A549 (cell line): ENCODE measurements around the gene ALCAM. TPM values are rescaled to one million over a fixed set of nuclear protein-coding genes. Genes with fewer than 3 reads are reported as not detected.

ENCODE experiments used
- ATAC-seq, 2 experiments: fragments of 200-7000 bp in 1 of 2; fragments of >200 bp in 1 of 2; cut with Nextera tagmentation in 1 of 2; cut with Tn5 transposase in 1 of 2; 3 replicates each; pipeline versions ENCODE4 v1.8.0 to v1.9.1; 2018 to 2020; ENCODE audit warnings: mild to moderate bottlenecking in 1 of 2, moderate library complexity in 1 of 2
- CTCF ChIA-PET: fragments of 300-600 bp; sonication (Branson Sonifier 250); formaldehyde crosslinking; extraction: SDS; loops from one replicate; lab custom pipeline; 2021; ENCODE audit warnings: antibody characterized with exemption, inconsistent platforms; lab: Yijun Ruan, JAX
- POLR2A ChIA-PET: fragments of 350-600 bp; formaldehyde crosslinking; extraction: SDS; loops from one replicate; lab custom pipeline; 2021; ENCODE audit warnings: antibody characterized with exemption, inconsistent platforms; lab: Yijun Ruan, JAX
- DNase-seq, 2 experiments: peaks; one replicate each; pipeline versions ENCODE4 v3.0.0 to v3.0.0-alpha.2; 2011 to 2016; ENCODE audit warnings: low read depth in 1 of 2, low spot score in 1 of 2
- FAIRE-seq: peaks from 2 replicates; lab custom pipeline; 2011; peaks lifted over from hg19 to GRCh38; lab: Jason Lieb, UNC
- H3K27ac ChIP-seq, 2 experiments: fragments of >200 bp; sonication (Bioruptor Twin); formaldehyde crosslinking; 3 replicates each; pipeline ENCODE4 v1.5.1; 2016 to 2017
- H3K4me1 ChIP-seq: fragments of >200 bp; sonication (Bioruptor Twin); formaldehyde crosslinking; 3 replicates; pipeline ENCODE4 v1.6.1; 2016
- H3K4me2 ChIP-seq: fragments of >200 bp; sonication (Bioruptor Twin); formaldehyde crosslinking; 3 replicates; pipeline ENCODE4 v1.6.1; 2016
- H3K4me3 ChIP-seq: fragments of >200 bp; sonication (Bioruptor Twin); formaldehyde crosslinking; 3 replicates; pipeline ENCODE4 v1.5.1; 2016
- H3K9me3 ChIP-seq: fragments of >200 bp; sonication (Bioruptor Twin); formaldehyde crosslinking; 3 replicates; pipeline ENCODE4 v1.6.1; 2016
- BCL3 ChIP-seq: fragments of >200 bp; sonication (Bioruptor Twin); formaldehyde crosslinking; IDR thresholded peaks from 3 replicates; pipeline ENCODE4 v1.6.1; 2016
- CBX8 ChIP-seq: fragments of 200-600 bp; sonication (generic); IDR thresholded peaks from 2 replicates; pipeline ENCODE4 v1.6.1; 2016
- CEBPB ChIP-seq, 2 experiments: fragments of >200 bp in 1 of 2; sonication (Bioruptor Twin) in 1 of 2; formaldehyde crosslinking in 1 of 2; IDR thresholded peaks; 2 replicates each; pipeline ENCODE4 v1.6.1; 2012 to 2016
- CHD2 ChIP-seq: fragments of 150-350 bp; IDR thresholded peaks from 2 replicates; pipeline ENCODE4 v1.6.1; 2014; ENCODE audit warnings: low read length; ENCODE audit not compliant: partially characterized antibody
- CHD4 ChIP-seq: fragments of 200-600 bp; sonication (generic); IDR thresholded peaks from 2 replicates; pipeline ENCODE4 v1.6.1; 2016; ENCODE audit warnings: antibody characterized with exemption, mild to moderate bottlenecking, borderline replicate concordance
- ESRRA ChIP-seq: fragments of 150-350 bp; IDR thresholded peaks from 2 replicates; pipeline ENCODE4 v1.6.1; 2014; ENCODE audit warnings: mild to moderate bottlenecking, low read length, borderline replicate concordance
- FOSL2 ChIP-seq, 2 experiments: fragments of 450-650 bp in 1 of 2; fragments of >200 bp in 1 of 2; sonication (Bioruptor Twin) in 1 of 2; formaldehyde crosslinking; IDR thresholded peaks; 2 replicates each; pipeline versions ENCODE4 v1.5.0 to v1.6.1; 2016 to 2020; ENCODE audit warnings: mild to moderate bottlenecking in 1 of 2, moderate library complexity in 1 of 2
- FOXS1 ChIP-seq: fragments of 250-450 bp; sonication (Bioruptor Pico); IDR thresholded peaks from 2 replicates; pipeline ENCODE4 v1.5.0; 2020; ENCODE audit warnings: mild to moderate bottlenecking, moderate library complexity
- GATA3 ChIP-seq: IDR thresholded peaks from 2 replicates; pipeline ENCODE4 v1.6.1; 2012; ENCODE audit warnings: borderline replicate concordance
- HEYL ChIP-seq: fragments of 250-450 bp; sonication (Bioruptor Pico); IDR thresholded peaks from 2 replicates; pipeline ENCODE4 v1.8.0; 2021; ENCODE audit warnings: mild to moderate bottlenecking, moderate library complexity
- HOXB5 ChIP-seq: fragments of 250-450 bp; sonication (Bioruptor Pico); IDR thresholded peaks from 2 replicates; pipeline ENCODE4 v1.5.0; 2020; ENCODE audit warnings: mild to moderate bottlenecking, moderate library complexity
- MAFK ChIP-seq: fragments of 450-650 bp; IDR thresholded peaks from 2 replicates; pipeline ENCODE4 v1.6.1; 2014; ENCODE audit not compliant: partially characterized antibody
- MAX ChIP-seq: IDR thresholded peaks from 2 replicates; pipeline ENCODE4 v1.6.1; 2012
- MAZ ChIP-seq: fragments of 150-350 bp; IDR thresholded peaks from 2 replicates; pipeline ENCODE4 v1.6.1; 2014; ENCODE audit warnings: antibody characterized with exemption, low read depth, low read length, borderline replicate concordance
- NFE2L2 ChIP-seq: fragments of 150-350 bp; conservative IDR thresholded peaks from 2 replicates; pipeline ENCODE4 v1.6.1; 2014; ENCODE audit warnings: low read length
- POLR2A ChIP-seq: IDR thresholded peaks from 2 replicates; pipeline ENCODE4 v1.6.1; 2012; ENCODE audit warnings: mild to moderate bottlenecking, low read length
- POLR2AphosphoS2 ChIP-seq: conservative IDR thresholded peaks from 2 replicates; pipeline ENCODE4 v1.6.1; 2012; ENCODE audit warnings: low read length, improper control_type of control experiment, inconsistent platforms
- RARB ChIP-seq: fragments of 250-450 bp; sonication (Bioruptor Pico); IDR thresholded peaks from 2 replicates; pipeline ENCODE4 v1.8.0; 2021; ENCODE audit warnings: mild to moderate bottlenecking, moderate library complexity
- RNF2 ChIP-seq: fragments of 200-600 bp; sonication (generic); IDR thresholded peaks from 2 replicates; pipeline ENCODE4 v1.6.1; 2016; ENCODE audit warnings: low read depth, mild to moderate bottlenecking, antibody characterized with exemption, moderate library complexity, borderline replicate concordance
- TFCP2L1 ChIP-seq: fragments of 250-450 bp; sonication (Bioruptor Pico); IDR thresholded peaks from 2 replicates; pipeline ENCODE4 v1.5.0; 2021; ENCODE audit warnings: mild to moderate bottlenecking
- TP53 ChIP-seq: fragments of 250-450 bp; sonication (Bioruptor Pico); IDR thresholded peaks from 2 replicates; pipeline ENCODE4 v1.5.0; 2021; ENCODE audit warnings: mild to moderate bottlenecking, moderate library complexity
- ZNF302 ChIP-seq: fragments of 250-450 bp; sonication (Bioruptor Pico); IDR thresholded peaks from 2 replicates; pipeline ENCODE4 v1.9.0; 2021; ENCODE audit warnings: inconsistent platforms, mild to moderate bottlenecking, moderate library complexity
- WGBS: methylation state at CpG from one replicate; pipeline ENCODE4 v1.1.6; 2017; ENCODE audit errors: missing lambda C conversion rate; 5-methylcytosine and 5-hydroxymethylcytosine counted together
- polyA plus RNA-seq, 4 experiments: library from polyadenylated mRNA; depleted of rRNA in 3 of 4; stranded (reverse); fragments of >200 nt; fragmentation: RNase III in 1 of 4; extraction: RNeasy Plus Mini Kit Qiagen cat#74134 plus additional on column Dnase treatment in 1 of 4; gene quantifications; 2 replicates in 3 of 4; 3 replicates in 1 of 4; pipeline ENCODE4 v1.2.3, GENCODE V29; 2011 to 2017
- TF ChIP-seq, protein P1 (sequence below): fragments of >200 bp; sonication (Bioruptor Twin); formaldehyde crosslinking; IDR thresholded peaks from 2 replicates; pipeline ENCODE4 v1.6.1; 2016

Gene ALCAM
- polyA plus RNA-seq, 2 of the 4 experiments (the other 2 are of a cell fraction), result 57.1 to 145 TPM

DNA sequence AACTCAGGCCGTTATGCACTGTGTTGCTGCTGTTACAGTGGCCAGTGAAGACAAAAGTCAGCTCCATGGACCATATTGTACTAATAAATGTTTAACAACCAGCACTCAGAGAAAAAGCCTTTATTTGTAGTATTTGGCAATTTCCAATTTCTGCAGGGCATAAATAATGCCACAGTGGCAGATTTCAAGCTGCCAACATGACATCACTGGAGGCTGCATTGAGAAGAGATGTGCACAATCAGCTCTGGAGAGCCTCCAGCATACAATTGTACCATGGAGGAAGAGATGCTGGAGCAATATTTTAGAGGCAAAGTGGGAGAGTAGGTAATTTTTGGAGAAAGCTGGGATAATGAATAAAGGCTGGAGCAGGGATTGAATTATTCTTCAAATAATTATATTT, 9.7 kb upstream of the ALCAM start:
- TF ChIP-seq TFCP2L1 (CRISPR knock-in tag) (no peak), NFE2L2 (no peak), CEBPB (IDR thresholded peaks at IDR 0.05) (no peak), MAFK (peak; percentile 62), POLR2AphosphoS2 (no peak)
- no peak overlapping the region for H3K4me3 ChIP-seq
- FAIRE-seq (no peak), DNase-seq (no peak), ATAC-seq (no peak)
- no peak overlapping the region for H3K4me2 ChIP-seq
- no peak overlapping the region for H3K27ac ChIP-seq
- CTCF ChIA-PET, result interaction anchor here (3.5 kb wide), 1 partner anchor 9 kb away, joined by 19 read pairs; the partner anchor contains the start of gene ALCAM
- H3K4me1 ChIP-seq, result peaks cover 34% of the 10 kb centered on the region
- POLR2A ChIA-PET, result no interaction called here
- H3K9me3 ChIP-seq, result no peaks in the 10 kb centered on the region
- whole genome bisulfite sequencing, result 88% methylated on average over 1 of the region's 1 CpG

GRCh38 chr3:105359098-105359762, 7.5 kb upstream of the ALCAM start:
- Histone ChIP-seq H3K4me3 (no peak overlapping the region), H3K4me2 (peak overlapping the region; percentile 11; the same call in 1 of the 3 replicates), H3K9me3 (no peaks in the 10 kb centered on the region)
- CTCF ChIA-PET, result no interaction called here
- FAIRE-seq, result no peak
- TF ChIP-seq FOSL2 (IDR thresholded peaks at IDR 0.05) (no peak), FOSL2 (CRISPR knock-in tag; IDR thresholded peaks at IDR 0.05) (peak; percentile 76), FOXS1 (CRISPR knock-in tag) (no peak)
- TF ChIP-seq, all 56 proteins: peak for 1
- ATAC-seq, result no peak
- POLR2A ChIA-PET, result no interaction called here
- WGBS, result 85% methylated on average over 5 of the region's 5 CpGs
- DNase-seq, result no peak
- Histone ChIP-seq H3K4me1 (peaks cover 57% of the 10 kb centered on the region), H3K27ac (peak overlapping the region; percentile 29 to 45; a peak in 4 of 6 replicates)

DNA sequence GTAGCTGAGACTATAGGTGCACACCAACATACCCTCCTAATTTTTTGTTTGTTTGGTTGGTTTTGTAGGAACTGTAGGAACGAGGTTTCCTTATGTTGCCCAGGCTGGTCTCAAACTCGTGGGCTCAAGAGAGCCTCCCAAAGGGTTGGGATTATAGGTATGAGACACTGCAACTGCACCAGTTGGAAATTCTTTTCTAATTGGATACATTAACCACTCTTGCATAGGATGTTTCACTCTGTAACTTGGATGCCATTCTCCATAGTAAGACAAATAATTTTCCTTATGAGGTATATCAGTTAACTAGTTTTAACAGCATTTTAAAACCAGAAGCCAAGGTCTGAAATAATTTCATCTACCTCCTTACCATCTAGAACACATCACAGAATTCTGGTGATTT, 6.7 kb upstream of the ALCAM start:
- Histone ChIP-seq H3K4me3 (no peak overlapping the region), H3K27ac (peak overlapping the region; percentile 29 to 45; a peak in 4 of 6 replicates), H3K9me3 (no peaks in the 10 kb centered on the region), H3K4me1 (peaks cover 62% of the 10 kb centered on the region), H3K4me2 (peak overlapping the region; percentile 11; the same call in 1 of the 3 replicates)
- ATAC-seq (no peak), FAIRE-seq (no peak), DNase-seq (no peak)
- ChIA-PET POLR2A (no interaction called here), CTCF (no interaction called here)
- whole genome bisulfite sequencing, result 83% methylated on average over 2 of the region's 2 CpGs
- no peak for TF ChIP-seq CEBPB (IDR thresholded peaks at IDR 0.05)
- TF ChIP-seq HOXB5, result no peak
- no peak for TF ChIP-seq HEYL (CRISPR knock-in tag)
- TF ChIP-seq ZNF302, result no peak
- TF ChIP-seq BCL3, result no peak
- TF ChIP-seq, protein P1, sequence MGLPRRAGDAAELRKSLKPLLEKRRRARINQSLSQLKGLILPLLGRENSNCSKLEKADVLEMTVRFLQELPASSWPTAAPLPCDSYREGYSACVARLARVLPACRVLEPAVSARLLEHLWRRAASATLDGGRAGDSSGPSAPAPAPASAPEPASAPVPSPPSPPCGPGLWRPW, result no peak
- no peak for TF ChIP-seq RARB
- no peak for TF ChIP-seq POLR2AphosphoS2
- no peak for TF ChIP-seq MAZ
- no peak for TF ChIP-seq RNF2
- no peak for TF ChIP-seq CHD4
- TF ChIP-seq CBX8, result no peak
- no peak for TF ChIP-seq TP53 (CRISPR knock-in tag)
- no peak for TF ChIP-seq ESRRA
- no peak for TF ChIP-seq GATA3
- no peak for TF ChIP-seq MAX
- no peak for TF ChIP-seq NFE2L2
- no peak for TF ChIP-seq POLR2A
- no peak for TF ChIP-seq CHD2
